Anterior cingulate cortex (tissue), 58 donors: ENCODE measurements around the gene PEX13.
"Not testable (repeated sequence)": the region's sequence is repeated elsewhere in the genome, so short reads cannot be mapped to it uniquely, and the experiment has no call there.

Experiments
- DNase-seq, 58 donors: peaks; one replicate each; lab custom pipeline; 2025; lab: John Stamatoyannopoulos, UW

PEX13 gene

GRCh38 chr2:61017556-61018317, at the start of gene PEX13, which contains the start of gene PUS10:
Gene PEX13 (plus strand): TSS chr2:61017720. CDS start chr2:61017760, 40 bp downstream.
Gene PUS10 (minus strand): TSS chr2:61018255. CDS start chr2:61011890, 6,365 bp downstream.
- DNase-seq: peak; percentile 29 to 96 (median 83)

GRCh38 chr2:60972889-60973656, 44.4 kb upstream of the PEX13 start:
- no peak for DNase-seq

- DNase-seq: no peak
Observed at GRCh38 chr2:60973705-60974104, 43.8 kb upstream of the PEX13 start.

- DNase-seq: no peak
Observed at GRCh38 chr2:60974652-60975051, 42.9 kb upstream of the PEX13 start.

GRCh38 chr2:60976256-60976850, 41.2 kb upstream of the PEX13 start:
- DNase-seq: no peak

- DNase-seq: no peak
Observed at GRCh38 chr2:60976875-60977561, 40.5 kb upstream of the PEX13 start.

DNA sequence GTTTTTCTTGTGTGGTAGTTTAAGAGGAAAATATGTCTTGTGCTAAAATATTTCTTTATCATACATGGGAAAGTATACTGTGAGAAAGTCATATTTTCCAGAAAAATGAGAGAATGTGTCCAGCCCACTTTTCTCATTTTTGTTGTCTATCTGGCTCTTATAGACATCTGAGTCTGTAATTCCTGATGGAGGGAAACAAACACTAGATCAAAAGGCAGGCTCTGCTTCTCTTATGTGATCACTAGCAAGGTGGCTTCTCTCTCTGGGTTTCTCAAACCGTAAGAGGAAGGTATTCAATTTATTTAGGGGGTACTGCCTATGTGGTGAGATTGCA, 40.0 kb upstream of the PEX13 start:
- DNase-seq: no peak

DNA sequence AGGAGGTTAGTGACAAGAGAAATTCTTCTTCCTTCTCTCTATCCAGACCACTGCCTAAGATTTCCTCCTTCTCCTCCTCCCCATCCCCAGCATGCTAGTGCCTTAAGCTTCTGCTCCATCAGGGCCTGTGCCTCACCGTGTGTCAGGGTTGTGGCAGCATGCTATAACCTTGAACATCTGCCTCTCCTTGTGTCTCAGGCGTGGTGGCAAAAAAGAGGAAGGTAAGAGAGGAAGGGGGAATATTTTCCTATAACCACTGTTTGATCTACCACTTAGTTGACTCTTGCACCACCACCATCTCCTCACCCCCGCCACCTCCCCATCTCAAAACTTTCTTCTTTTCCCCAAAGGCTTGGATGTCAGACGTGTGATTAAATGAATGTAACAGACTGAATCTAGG, 38.3 kb upstream of the PEX13 start:
- no peak for DNase-seq

GRCh38 chr2:60980071-60980815, 37.3 kb upstream of the PEX13 start:
- DNase-seq: no peak

GRCh38 chr2:60982066-60982465, 35.5 kb upstream of the PEX13 start:
- not testable (repeated sequence) for DNase-seq

DNA sequence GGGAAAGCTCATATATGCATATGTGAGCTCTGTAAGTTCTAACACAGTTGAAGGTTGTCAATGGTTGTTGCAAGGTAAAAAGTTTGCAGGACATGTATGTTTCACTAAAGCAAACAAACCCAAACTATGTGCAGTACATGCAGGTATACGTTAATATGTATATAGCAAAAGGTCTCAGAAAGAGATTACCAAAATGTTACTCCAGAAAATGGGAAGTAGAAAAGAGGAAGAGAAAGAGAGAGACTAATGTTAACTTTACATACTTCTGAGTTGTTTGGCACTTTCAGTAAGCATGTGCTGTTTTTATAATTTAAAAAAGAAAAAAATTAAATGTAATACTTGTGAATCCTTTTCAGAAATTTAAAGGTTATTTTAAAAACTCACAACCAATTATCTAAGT, 32.8 kb upstream of the PEX13 start:
- DNase-seq: no peak

DNA sequence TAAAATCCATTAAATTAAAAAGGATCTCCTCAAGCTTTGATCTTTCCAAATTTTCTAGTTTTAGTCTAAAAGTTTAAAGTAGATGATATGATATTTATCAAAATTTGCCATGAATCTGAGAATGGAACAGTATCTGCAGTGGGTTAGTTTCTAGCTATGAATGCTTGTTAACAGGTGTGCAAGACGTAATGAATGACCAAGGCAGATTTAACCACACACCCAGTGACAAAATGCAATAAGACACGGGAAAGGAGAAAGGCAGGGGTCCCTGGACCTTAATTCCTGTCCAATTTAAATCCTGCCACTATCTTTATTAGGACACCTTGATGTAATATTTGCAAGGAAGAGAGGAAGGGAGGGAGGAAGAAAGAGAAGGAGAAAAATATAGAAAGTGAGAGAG, 30.5 kb upstream of the PEX13 start:
- DNase-seq: no peak

GRCh38 chr2:60987656-60988055, 29.9 kb upstream of the PEX13 start:
- DNase-seq: not testable (repeated sequence)

GRCh38 chr2:60989259-60989658, 28.3 kb upstream of the PEX13 start:
- no peak for DNase-seq

GRCh38 chr2:60991644-60992043, 25.9 kb upstream of the PEX13 start:
- DNase-seq: no peak

DNA sequence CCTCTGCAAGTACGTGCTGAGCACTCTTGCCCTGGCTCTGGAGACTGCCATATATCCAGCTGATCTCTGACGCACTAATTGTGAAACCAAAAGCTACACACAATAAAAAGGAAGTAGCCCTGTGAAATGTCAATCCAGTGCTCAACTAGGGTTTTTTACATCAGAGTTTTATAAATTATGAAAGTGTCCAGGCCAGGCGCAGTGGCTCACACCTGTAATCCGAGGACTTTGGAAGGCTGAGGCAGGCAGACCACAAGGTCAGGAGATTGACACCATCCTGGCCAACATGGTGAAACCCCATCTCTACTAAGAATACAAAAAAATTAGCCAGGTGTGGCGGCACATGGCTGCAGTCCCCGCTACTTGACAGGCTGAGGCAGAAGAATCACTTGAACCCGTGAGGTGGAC, 24.5 kb upstream of the PEX13 start:
- peak in 1 of 58 donors; percentile 16 for DNase-seq

- DNase-seq: no peak
Observed at GRCh38 chr2:60994131-60994530, 23.4 kb upstream of the PEX13 start.

- peak in 1 of 58 donors; percentile 9 for DNase-seq
Observed at GRCh38 chr2:60998628-60999545, 18.6 kb upstream of the PEX13 start.

DNA sequence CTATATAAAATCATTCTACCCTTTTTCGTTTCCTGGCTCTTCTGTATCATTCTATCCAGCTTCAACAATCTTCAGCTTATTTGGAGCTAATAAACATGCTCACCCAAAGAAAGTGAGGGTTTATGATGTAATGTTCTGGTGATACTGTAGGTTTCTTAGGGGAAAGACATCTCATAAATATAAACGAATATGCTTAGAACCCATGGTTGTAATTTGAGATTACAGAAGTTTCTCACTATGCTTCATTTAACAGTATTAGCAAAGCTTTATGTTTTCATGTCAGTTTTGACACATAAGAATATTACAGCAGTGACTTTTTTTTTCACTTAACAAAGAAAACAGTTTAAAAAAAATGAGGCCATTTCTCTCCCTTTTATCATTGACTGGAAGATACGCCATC, 11.8 kb upstream of the PEX13 start:
- DNase-seq: no peak
